ENCODE results near the gene GRM3.

The GRM3 gene

DNA sequence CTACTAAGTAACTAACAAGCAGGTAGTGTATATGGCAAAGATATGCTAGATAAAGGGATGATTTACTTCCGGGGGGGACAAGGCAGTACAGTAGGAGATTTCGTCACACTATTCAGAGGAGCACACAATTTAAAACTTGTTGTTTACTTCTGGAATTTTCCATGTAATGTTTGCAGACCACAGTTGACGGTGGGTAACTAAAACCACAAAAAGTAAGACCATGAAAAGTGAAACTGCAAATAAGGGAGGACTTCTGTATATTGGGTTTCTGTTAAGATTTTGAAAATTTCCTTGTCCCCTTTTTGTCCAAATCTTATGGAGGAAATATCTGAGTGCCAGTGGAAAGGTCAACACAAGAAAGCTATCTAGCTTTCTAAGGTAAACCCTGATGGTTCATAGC is 245.8 kb downstream of the GRM3 start:
- Histone ChIP-seq H3K27me3 (ENCODE audit: insufficient read depth, low read depth, severe bottlenecking) (no peaks in the 10 kb centered on the region), H3K27ac (no peak overlapping the region), H3K9me3 (ENCODE audit: severe bottlenecking) (no peaks in the 10 kb centered on the region), H3K36me3 (no peaks in the 10 kb centered on the region), H3K4me3 (ENCODE audit: low read depth, low read length) (no peak overlapping the region)
- no peak for DNase-seq
- TF ChIP-seq, protein P1, sequence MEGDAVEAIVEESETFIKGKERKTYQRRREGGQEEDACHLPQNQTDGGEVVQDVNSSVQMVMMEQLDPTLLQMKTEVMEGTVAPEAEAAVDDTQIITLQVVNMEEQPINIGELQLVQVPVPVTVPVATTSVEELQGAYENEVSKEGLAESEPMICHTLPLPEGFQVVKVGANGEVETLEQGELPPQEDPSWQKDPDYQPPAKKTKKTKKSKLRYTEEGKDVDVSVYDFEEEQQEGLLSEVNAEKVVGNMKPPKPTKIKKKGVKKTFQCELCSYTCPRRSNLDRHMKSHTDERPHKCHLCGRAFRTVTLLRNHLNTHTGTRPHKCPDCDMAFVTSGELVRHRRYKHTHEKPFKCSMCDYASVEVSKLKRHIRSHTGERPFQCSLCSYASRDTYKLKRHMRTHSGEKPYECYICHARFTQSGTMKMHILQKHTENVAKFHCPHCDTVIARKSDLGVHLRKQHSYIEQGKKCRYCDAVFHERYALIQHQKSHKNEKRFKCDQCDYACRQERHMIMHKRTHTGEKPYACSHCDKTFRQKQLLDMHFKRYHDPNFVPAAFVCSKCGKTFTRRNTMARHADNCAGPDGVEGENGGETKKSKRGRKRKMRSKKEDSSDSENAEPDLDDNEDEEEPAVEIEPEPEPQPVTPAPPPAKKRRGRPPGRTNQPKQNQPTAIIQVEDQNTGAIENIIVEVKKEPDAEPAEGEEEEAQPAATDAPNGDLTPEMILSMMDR (IDR thresholded peaks at IDR 0.05; ENCODE audit: low read depth, low read length) = no peak

DNA sequence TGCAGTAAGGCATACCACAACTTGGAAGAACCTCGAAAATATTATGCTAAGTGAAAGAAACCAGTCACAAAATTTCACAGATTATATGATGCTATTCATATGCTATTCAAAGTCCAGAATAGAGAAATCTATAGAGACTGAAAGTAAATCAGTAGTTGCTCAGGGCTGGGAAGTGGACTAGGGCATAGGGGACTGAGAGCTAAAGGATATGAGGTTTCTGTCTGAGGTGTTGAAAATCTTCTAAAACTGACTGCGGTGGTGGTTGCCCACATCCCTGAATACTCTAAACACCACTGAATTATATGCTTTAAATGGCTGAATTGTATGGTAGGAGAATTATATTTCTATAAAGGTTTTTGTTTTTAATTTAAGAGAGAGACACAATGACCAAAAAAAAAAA is 254.5 kb downstream of the GRM3 start:
- Histone ChIP-seq H3K4me3 (ENCODE audit: low read depth, low read length) (no peak overlapping the region), H3K9me3 (ENCODE audit: severe bottlenecking) (no peaks in the 10 kb centered on the region), H3K36me3 (no peaks in the 10 kb centered on the region), H3K27ac (no peak overlapping the region), H3K27me3 (ENCODE audit: insufficient read depth, low read depth, severe bottlenecking) (no peaks in the 10 kb centered on the region)
- DNase-seq = no peak
- TF ChIP-seq, protein P1 (IDR thresholded peaks at IDR 0.05; ENCODE audit: low read depth, low read length) = no peak

DNA sequence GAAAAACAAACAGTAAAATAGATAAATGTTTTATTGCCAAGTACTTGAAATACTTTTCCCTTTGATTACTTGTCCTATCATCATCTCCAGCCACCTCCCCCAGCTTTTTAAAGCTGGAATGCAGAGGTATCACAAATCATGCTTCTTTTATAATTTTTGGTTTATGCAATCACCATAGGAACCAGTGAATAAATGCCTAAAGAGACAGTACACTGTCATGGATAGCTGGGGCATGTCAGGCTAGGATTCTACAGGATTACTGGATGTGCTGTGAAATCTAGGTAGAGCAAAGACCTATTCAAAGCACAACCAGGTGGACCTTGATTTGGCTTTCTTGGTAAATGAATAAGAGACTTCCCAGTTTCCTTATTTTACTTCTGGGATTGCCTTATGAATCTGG is 257.2 kb downstream of the GRM3 start:
- DNase-seq = no peak
- H3K27me3 ChIP-seq (ENCODE audit: insufficient read depth, low read depth, severe bottlenecking) = no peaks in the 10 kb centered on the region
- no peaks in the 10 kb centered on the region for H3K9me3 ChIP-seq (ENCODE audit: severe bottlenecking)
- H3K4me3 ChIP-seq (ENCODE audit: low read depth, low read length) = no peak overlapping the region
- H3K27ac ChIP-seq = no peak overlapping the region
- no peaks in the 10 kb centered on the region for H3K36me3 ChIP-seq
- TF ChIP-seq, protein P1 (IDR thresholded peaks at IDR 0.05; ENCODE audit: low read depth, low read length) = no peak

GRCh38 chr7:86904949-86905834 is 261.5 kb downstream of the GRM3 start:
- Histone ChIP-seq H3K9me3 (ENCODE audit: severe bottlenecking) (no peaks in the 10 kb centered on the region), H3K4me3 (ENCODE audit: low read depth, low read length) (no peak overlapping the region), H3K27me3 (ENCODE audit: insufficient read depth, low read depth, severe bottlenecking) (no peaks in the 10 kb centered on the region), H3K36me3 (no peaks in the 10 kb centered on the region), H3K27ac (no peak overlapping the region)
- DNase-seq = peak; percentile 12
- TF ChIP-seq, protein P1 (IDR thresholded peaks at IDR 0.05; ENCODE audit: low read depth, low read length) = peak; percentile 55

DNA sequence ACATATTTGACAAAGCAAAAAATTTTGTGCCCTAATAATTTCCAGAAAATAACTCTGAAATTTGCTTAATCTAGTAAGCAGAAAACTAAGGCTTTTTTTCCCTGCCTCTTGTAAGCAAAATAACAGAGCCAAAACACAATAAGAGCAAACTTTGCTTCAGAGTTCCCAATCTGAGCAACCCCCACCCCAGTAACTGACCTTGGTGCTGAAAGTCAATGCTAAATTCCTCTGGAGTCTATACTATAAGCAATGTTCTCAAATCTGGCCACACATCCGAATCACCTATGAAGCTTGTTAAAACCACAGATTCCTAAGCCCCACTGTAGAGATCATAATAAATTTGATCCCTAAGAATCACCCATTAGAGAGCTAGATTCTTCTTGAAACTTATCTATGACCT is 265.2 kb downstream of the GRM3 start:
- Histone ChIP-seq H3K27ac (no peak overlapping the region), H3K36me3 (no peaks in the 10 kb centered on the region), H3K9me3 (ENCODE audit: severe bottlenecking) (no peaks in the 10 kb centered on the region), H3K4me3 (ENCODE audit: low read depth, low read length) (no peak overlapping the region), H3K27me3 (ENCODE audit: insufficient read depth, low read depth, severe bottlenecking) (no peaks in the 10 kb centered on the region)
- no peak for DNase-seq
- TF ChIP-seq, protein P1 (IDR thresholded peaks at IDR 0.05; ENCODE audit: low read depth, low read length) = no peak
